NCI-H226 (cell line): ENCODE data around the gene XKR3.
"Not testable (repeated sequence)": the region's sequence is repeated elsewhere in the genome, so short reads cannot be mapped to it uniquely, and the experiment has no call there.

Experiments used
- DNase-seq: peaks from one replicate; pipeline ENCODE4 v3.0.0-alpha.2; 2015

Gene XKR3

GRCh38 chr22:16734271-16734670 lies 90.9 kb downstream of the XKR3 start:
- DNase-seq = not testable (repeated sequence)
